ENCODE measurements around the gene RREB1.

Gene RREB1

GRCh38 chr6:7088076-7088742 lies 19.6 kb upstream of the RREB1 start:
- DNase-seq (ENCODE audit: low read depth) = no peak

GRCh38 chr6:7098993-7099392 lies 8.8 kb upstream of the RREB1 start:
- no peak for DNase-seq (ENCODE audit: low read depth)

- DNase-seq (ENCODE audit: low read depth) = no peak
Measured at GRCh38 chr6:7100072-7100752, 7.5 kb upstream of the RREB1 start.

DNA sequence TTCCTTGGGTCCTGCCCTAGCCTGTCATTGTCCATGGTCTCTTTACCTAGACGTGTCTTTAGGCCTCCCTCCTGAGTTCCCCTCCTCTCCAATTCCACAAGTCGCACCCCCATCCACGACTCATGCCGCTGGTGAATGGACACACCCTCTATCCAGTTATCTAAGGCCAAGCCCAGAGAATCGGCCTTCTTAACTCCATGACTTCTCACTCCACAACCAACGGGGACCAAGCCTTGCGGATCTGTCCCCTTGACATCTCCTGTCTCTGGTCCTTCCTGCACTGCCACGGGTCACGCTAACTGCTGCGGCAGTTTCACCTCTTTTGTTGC lies 7.0 kb upstream of the RREB1 start:
- no peak for DNase-seq (ENCODE audit: low read depth)

DNA sequence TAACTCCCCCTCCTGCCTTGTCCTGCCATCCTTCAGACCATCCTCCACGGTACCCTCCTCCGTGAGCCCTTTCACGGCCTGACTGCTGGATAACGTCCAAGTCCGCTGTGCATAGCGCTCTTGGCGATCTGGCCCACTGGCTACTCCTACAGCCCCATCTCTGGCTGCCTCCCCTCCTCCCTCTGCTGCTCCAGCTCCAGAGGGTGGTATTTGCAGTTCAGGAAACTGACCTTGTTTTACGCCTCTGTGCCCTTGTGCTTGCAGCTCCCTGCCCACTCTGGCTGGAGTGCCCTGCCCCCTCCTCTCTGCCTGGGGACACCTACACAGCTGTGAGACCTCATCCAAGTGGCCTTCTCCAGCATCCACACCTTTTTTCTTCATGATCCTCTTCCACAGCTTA lies 6.5 kb upstream of the RREB1 start:
- no peak for DNase-seq (ENCODE audit: low read depth)

DNA sequence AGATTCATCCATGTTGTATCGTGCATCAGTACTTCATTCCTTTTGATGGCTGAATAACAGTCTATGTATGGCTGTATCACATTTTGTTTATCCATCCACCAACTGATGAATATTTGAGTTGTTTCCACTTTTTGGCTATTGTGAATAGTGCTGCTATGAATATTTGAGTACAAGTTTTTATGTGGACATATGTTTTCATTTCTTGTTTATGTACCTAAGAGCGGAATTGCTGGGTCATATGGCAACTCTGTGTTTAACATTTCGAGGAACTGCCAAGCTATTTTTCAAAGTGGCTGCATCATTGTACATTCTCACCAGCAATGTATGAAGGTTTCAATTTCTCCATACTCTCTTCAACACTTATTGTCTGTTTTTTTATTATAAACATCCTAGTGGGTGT lies 3.0 kb upstream of the RREB1 start:
- no peak for DNase-seq (ENCODE audit: low read depth)

DNA sequence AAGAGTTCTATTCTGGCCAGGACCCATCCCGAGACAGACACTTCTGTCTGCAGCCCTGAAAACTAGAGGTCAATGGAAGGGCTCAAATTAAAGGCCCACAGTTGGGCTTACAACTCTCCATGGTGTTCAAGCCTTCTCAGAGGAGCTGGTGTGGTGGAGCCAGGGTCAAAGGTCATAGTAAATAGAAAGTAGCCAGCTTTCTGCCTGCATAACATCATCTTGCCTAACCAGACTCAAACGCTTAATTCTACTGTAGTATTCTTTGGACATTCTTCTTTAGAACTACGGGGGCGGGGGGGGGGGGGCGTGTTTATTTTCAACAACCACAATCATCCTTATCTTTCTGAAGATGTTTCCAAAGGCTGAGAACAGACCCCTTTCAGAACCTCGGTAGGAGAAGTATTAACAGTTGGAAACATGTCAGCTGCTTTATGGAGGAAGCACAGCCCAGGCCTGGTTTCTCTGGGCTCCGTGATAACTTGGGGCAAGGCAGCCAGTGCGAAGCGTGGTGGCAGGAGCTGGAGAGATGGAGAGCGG lies 1.5 kb upstream of the RREB1 start:
- DNase-seq (ENCODE audit: low read depth) = no peak

- DNase-seq (ENCODE audit: low read depth) = peak; percentile 61
Measured at GRCh38 chr6:7106752-7107577, 796 bp upstream of the RREB1 start.

DNA sequence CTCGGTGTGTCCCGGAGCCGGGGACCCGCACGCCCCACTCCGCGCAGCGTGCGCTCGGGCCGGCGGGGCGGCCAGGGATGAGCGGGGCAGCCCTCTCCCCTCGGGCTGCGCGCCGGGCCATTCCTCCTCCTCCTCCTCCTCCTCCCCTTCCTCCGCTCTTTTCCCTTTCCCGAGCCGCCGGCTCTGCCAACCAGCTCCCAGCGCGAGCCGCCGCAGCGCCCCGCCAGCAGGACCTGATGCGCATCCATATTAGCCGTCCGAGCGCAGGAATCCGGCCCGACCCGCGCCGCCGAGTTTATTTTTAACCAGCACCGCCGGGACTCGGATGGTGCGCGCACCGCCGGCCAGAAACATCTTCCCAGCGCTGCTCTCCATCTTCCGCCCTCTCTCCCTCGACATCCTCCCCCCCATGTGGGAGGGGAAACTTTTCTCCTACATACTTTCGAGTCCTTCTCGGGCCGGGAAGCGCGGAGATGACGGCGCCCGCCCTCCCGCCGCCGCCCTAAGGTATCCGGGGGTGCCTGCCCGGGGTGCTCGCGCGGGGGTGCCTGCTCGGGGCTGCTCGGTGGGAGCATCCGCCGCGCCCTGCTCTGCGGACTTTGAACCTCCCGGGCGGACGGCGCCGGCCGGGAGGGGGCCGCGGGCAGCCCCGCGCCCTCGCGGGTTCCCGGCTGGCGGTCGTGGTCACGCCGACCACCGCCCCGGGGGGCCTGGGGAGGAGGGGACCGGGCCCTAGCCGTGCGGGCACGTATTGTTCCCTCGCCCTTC lies 619 bp downstream of the RREB1 start:
- peak; percentile 26 for DNase-seq (ENCODE audit: low read depth)

- DNase-seq (ENCODE audit: low read depth) = peak; percentile 24
Measured at GRCh38 chr6:7108964-7109836, 1.4 kb downstream of the RREB1 start.

DNA sequence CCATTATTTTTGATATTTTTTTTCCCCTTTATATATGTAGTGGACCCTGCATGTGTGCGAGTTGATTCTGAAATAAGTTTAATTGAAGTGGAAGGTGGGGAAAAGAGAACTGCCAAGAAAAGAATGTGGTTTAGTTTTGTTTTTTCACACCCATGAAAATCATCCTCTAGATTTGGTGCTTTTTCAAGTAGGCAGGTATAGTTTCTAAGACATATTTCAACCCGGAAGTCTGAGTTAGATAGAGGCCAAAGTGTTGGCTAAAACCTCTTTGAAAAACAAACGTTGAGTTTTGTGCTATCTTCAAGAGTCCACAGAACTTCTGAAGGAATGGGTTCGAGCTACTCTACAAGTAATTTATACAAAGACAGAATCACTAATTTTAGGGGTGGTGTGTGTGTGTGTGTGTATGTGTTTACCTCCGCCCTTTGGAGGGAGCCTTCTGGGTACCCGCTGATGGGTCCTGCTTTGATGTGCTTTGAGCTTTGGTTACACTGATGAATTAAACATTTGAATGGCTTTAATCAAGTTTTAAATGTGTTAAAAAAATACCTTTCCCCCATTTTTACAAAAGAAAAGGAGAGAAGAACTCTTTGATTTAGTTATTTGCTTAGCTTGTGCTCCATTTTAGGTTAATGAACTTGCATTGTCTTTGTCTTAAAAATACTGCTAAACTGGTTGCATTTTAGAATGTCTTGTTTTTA lies 2.5 kb downstream of the RREB1 start:
- DNase-seq (ENCODE audit: low read depth) = no peak

DNA sequence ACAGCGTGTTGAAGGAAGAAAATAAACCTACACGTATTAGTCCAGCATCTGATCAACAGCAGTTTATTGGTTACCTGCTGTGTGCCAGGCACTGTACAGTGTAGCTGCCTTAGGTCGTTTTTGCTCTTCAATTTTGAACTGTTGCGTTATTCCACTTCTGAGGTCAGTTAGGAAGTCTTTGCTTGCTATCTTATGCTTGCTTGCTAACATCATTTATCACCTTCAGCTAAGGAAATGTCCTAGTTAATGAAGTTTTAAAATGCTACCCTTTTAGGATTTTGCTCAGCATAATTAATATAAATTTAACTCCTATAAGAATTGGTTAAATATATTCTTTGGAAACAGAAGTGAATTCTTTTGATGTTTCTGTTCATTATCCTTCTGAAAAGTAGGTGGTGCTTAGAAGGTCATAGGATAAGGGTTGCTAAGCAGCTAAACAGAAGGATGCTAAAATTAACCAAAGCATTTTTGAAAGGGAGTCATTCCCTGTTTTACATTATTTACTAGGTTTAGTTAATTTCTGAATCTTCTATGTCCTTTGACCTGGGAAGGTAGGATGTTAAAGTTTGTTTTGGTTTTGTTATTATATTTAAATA lies 3.4 kb downstream of the RREB1 start:
- no peak for DNase-seq (ENCODE audit: low read depth)

DNA sequence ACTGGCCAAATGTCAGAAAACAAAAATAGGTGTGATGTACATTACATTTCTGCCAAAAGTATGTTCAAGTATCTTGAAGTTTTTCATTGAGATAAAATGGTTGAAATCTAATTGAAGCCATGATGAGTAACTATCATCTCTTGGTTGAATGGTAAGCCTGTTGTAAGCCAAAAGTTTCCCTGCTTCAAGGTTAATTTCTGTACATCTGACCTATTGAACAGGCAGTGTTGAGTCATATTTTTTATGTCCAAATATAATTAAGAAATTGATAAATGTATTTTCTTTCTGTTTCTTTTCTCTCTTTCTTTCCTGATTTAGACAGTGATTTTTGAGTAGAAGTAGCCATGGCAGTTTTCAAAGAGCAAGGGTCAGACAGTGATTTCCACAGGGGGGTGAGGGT lies 4.4 kb downstream of the RREB1 start:
- no peak for DNase-seq (ENCODE audit: low read depth)

DNA sequence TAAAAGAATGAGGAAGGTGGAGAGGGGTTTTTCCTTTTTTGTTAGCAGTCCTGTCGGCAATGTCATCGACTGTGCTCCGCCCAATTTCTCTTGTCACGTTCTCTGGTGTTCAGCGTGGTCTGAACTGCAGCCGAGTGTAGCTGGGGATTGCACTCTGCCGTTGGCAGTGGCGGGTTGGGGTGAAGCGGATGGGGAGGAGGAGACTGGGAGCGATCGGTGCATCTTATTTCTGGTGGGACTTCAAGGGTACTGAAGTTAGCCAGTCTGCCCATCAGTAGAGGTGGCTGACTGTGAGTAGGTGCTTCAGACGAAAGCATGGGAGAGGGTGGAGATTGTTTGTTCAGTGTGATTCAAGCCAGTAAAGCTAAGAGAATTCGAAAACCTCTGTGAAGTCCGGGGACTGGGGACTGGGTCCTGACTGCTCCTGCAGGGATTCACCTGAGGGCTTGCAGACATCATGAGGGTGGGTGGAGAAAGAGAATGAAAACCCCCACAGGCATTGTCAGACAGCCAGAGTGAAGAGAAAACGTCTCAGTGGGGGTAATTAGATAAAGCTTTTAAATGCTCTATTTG lies 5.1 kb downstream of the RREB1 start:
- no peak for DNase-seq (ENCODE audit: low read depth)

DNA sequence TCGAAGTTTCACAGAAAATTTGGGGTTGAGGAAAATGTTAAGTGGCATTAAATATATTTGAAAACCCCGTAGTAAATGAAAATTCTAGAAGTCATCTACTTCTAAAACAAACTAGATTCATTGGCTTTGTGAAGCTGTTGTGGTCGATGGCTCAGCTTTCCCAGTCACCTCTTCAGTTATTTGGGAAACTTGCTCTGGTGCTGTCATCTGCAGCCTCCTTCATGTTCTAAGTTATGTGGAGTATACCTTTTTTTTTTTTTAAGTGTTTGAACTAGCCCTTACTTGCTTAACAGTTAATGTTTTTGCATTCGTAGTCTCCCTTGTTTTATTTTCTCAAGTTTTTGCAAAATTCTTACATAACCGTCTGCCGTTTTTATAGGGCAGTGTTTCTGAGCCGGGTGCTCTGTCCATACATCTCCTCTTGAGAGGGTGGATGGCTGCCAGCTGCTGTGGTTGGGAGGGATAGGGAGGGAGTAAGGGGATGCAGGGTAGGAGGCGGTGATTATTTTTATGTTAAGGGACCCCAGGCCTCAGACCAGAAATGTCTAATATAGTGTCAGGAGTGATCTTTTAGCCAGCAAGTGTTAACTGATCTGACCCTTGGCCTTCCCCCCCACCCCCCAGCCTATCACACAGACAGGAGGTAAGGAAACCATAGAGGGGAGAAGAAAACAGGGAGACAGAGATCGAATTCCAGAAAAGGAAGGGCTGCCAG lies 7.1 kb downstream of the RREB1 start:
- DNase-seq (ENCODE audit: low read depth) = no peak

DNA sequence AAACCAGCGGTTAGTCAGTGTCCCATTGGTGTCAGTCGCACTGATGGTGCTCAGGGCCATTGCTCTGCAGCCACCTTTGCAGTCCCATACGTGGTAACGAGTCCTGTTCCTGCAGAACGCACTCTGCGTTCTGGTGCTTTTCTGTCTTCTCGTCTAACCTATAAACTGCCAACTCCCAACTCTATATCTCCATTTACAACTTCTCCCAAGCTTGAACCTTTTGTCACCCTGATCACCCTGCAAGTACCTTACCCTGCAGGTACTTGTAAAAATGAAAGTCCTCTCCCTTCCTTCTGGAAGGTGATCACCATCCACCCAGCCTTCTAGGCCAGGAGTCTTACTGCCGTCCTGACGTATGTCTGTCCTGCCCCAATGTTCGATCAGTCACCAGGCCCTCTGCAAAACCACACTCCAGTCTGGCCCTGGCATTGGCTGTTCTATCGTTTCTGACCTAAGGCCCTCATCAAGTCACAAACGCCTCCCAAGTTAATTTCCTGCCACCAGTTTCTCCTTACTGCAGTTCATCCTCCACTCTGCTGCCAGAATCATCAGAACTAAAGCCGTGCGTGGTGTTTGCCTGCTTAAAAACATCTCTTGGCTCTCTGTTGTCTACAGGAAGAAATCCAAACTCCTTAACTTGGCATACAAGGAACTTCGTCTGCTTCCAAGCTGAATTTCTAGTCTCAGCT lies 7.9 kb downstream of the RREB1 start:
- DNase-seq (ENCODE audit: low read depth) = no peak

DNA sequence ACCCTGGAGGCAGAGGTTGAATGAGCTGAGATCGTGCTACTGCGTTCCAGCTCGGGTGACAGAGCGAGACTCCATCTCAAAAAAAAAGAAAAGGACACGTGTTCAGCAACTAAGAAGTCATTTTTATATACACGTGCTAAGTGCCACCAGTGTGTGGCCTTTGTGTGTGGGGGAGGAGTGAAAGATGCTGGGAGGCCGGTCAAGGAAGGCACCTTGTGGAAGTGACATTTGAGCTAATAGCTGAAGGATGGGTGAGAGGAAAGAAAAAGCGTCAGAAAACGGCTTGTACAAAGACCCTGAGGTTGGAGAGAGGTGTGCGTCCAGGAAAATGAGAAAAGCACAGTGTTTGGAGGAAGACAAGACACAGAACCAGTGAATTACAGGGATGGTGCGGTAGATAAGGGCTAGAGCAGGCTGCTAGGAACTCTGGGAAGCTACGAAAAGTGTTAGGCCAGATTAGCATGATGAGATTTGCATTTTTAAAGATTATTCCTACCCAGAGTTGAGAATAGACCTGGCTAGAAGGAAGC lies 11.6 kb downstream of the RREB1 start:
- DNase-seq (ENCODE audit: low read depth) = no peak

DNA sequence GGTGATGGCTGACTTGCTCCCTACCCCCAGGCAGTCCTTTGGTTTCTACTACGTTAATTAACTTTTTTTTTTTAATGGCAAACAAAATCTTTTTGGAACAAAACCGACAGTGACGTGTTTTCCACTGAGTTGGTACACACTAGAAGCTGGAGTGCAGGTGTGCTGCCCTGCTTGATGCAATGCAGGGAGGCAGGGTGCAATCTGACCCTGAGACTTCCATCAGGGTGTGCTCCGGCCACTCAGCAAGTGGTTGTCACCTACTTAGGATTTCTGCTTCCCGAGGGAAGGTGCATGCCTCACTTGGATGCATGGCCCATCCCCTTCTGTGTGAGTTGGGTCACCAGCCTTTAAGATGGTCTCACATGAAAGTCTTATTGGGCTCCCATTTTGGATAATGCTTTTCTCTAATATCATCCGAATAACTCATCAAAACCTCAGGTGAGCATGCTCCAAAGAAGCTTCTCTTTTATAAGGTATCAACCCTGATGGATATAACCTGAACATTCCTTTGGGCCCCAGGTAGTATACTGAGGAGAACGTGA lies 14.0 kb downstream of the RREB1 start:
- DNase-seq (ENCODE audit: low read depth) = no peak
